GM12878 (cell line): ENCODE measurements around the gene TTLL10. TPM values are rescaled to one million over a fixed set of nuclear protein-coding genes. Genes with fewer than 3 reads are reported as not detected.

Experiments used
- BACH1 ChIP-seq: fragments of 450-650 bp; IDR thresholded peaks from 2 replicates; pipeline ENCODE4 v1.6.1; 2017; ENCODE audit warnings: mild to moderate bottlenecking, borderline replicate concordance
- CHD2 ChIP-seq: IDR thresholded peaks from 2 replicates; pipeline ENCODE4 v1.6.1; 2011; ENCODE audit warnings: low read depth, low read length, improper control_type of control experiment, borderline replicate concordance
- ELK1 ChIP-seq: IDR thresholded peaks from 2 replicates; pipeline ENCODE4 v1.6.1; 2012; ENCODE audit warnings: low read depth, low read length, improper control_type of control experiment
- GABPA ChIP-seq: IDR thresholded peaks from 2 replicates; pipeline ENCODE4 v1.6.1; 2014; ENCODE audit warnings: antibody characterized with exemption, low read depth, mild to moderate bottlenecking, inconsistent platforms
- IKZF1 ChIP-seq: fragments of 450-650 bp; conservative IDR thresholded peaks from 2 replicates; pipeline ENCODE4 v1.6.1; 2017; ENCODE audit warnings: antibody characterized with exemption, mild to moderate bottlenecking
- LARP7 ChIP-seq: fragments of 450-650 bp; IDR thresholded peaks from 2 replicates; pipeline ENCODE4 v1.6.1; 2017; ENCODE audit warnings: mild to moderate bottlenecking
- MEF2A ChIP-seq: IDR thresholded peaks from 2 replicates; pipeline ENCODE4 v1.6.1; 2011; ENCODE audit warnings: low read depth, mild to moderate bottlenecking, low read length, moderate library complexity; ENCODE audit not compliant: insufficient read depth
- MLLT1 ChIP-seq: fragments of 450-650 bp; IDR thresholded peaks from 2 replicates; pipeline ENCODE4 v1.6.1; 2016; ENCODE audit warnings: mild to moderate bottlenecking
- MXI1 ChIP-seq: fragments of 150-350 bp; IDR thresholded peaks from 2 replicates; pipeline ENCODE4 v1.6.1; 2011; ENCODE audit warnings: low read depth, mild to moderate bottlenecking, inconsistent platforms, low read length, improper control_type of control experiment
- NFYB ChIP-seq: IDR thresholded peaks from 2 replicates; pipeline ENCODE4 v1.6.1; 2011; ENCODE audit warnings: low read depth, mild to moderate bottlenecking, low read length, improper control_type of control experiment, moderate library complexity; ENCODE audit not compliant: insufficient read depth
- NR2C2 ChIP-seq: IDR thresholded peaks from 2 replicates; pipeline ENCODE4 v1.6.1; 2011; ENCODE audit warnings: borderline replicate concordance, low read depth; ENCODE audit not compliant: control insufficient read depth, insufficient read length
- PKNOX1 ChIP-seq: fragments of 450-650 bp; IDR thresholded peaks from 2 replicates; pipeline ENCODE4 v1.6.1; 2016; ENCODE audit warnings: mild to moderate bottlenecking
- RAD21 ChIP-seq: IDR thresholded peaks from 2 replicates; pipeline ENCODE4 v1.6.1; 2011; ENCODE audit warnings: mild to moderate bottlenecking, low read depth, low read length, moderate library complexity; ENCODE audit not compliant: insufficient read depth
- REST ChIP-seq: IDR thresholded peaks from 2 replicates; pipeline ENCODE4 v1.6.1; 2012; ENCODE audit warnings: mild to moderate bottlenecking, low read depth, low read length
- SMARCA5 ChIP-seq: fragments of 450-650 bp; IDR thresholded peaks from 2 replicates; pipeline ENCODE4 v1.6.1; 2017; ENCODE audit warnings: mild to moderate bottlenecking
- SP1 ChIP-seq: IDR thresholded peaks from one replicate; pipeline ENCODE4 v1.6.1; 2011; ENCODE audit warnings: low read depth, low read length
- SPI1 ChIP-seq: IDR thresholded peaks from 2 replicates; pipeline ENCODE4 v1.6.1; 2011; ENCODE audit warnings: low read depth, mild to moderate bottlenecking, low read length, moderate library complexity, borderline replicate concordance; ENCODE audit not compliant: insufficient read depth
- STAT1 ChIP-seq: fragments of 450-650 bp; conservative IDR thresholded peaks from 2 replicates; pipeline ENCODE4 v1.6.1; 2014; ENCODE audit warnings: antibody characterized with exemption, mild to moderate bottlenecking
- SUZ12 ChIP-seq: fragments of 200-600 bp; sonication (generic); IDR thresholded peaks from one replicate; pipeline ENCODE4 v1.6.1; 2018; ENCODE audit warnings: antibody characterized with exemption, mild to moderate bottlenecking; ENCODE audit not compliant: unreplicated experiment
- TBL1XR1 ChIP-seq: IDR thresholded peaks from 2 replicates; pipeline ENCODE4 v1.6.1; 2012; ENCODE audit warnings: low read depth, low read length, improper control_type of control experiment
- WRNIP1 ChIP-seq: IDR thresholded peaks from 2 replicates; pipeline ENCODE4 v1.6.1; 2011; ENCODE audit warnings: low read depth, low read length, improper control_type of control experiment, borderline replicate concordance
- ZNF24 ChIP-seq: fragments of 450-650 bp; IDR thresholded peaks from 2 replicates; pipeline ENCODE4 v1.6.1; 2017; ENCODE audit warnings: antibody characterized with exemption, mild to moderate bottlenecking
- polyA plus RNA-seq, 11 experiments: library from polyadenylated mRNA; depleted of rRNA in 4 of 11; unstranded in 6 of 11; stranded (reverse) in 5 of 11; fragments of >200 nt; fragmentation: Nextera tagmentation in 4 of 11; fragmentation: Illumina TruSeq in 1 of 11; extraction: Ambion mirVana in 4 of 11; extraction: Trizol in 1 of 11; gene quantifications; 1 replicate in 1 of 11; 2 replicates in 10 of 11; pipeline versions ENCODE4 v1.2.1 to v1.2.3, GENCODE V29; 2011 to 2016; ENCODE audit warnings: inconsistent platforms in 2 of 11, missing spikeins in 2 of 11, low read depth in 1 of 11
- total RNA-seq, 4 experiments: library from RNA; depleted of rRNA in 3 of 4; stranded (reverse); fragments of >200 nt in 3 of 4; fragmentation: Illumina TruSeq in 1 of 4; extraction: Trizol in 1 of 4; gene quantifications; 2 replicates each; pipeline versions ENCODE4 v1.2.1 to v1.2.3, GENCODE V29; 2013 to 2021

TTLL10 gene
- total and polyA plus RNA-seq, 10 of the 15 experiments (the other 5 are each of a cell fraction or from before 2014, with no cell fraction given): not detected

- TF ChIP-seq SP1 (peak; percentile 20), IKZF1 (peak; percentile 63), MXI1 (no peak), ZNF24 (no peak), STAT1 (no peak), NR2C2 (no peak), GABPA (no peak), MLLT1 (no peak; the same call in 1 of the 2 replicates), NFYB (no peak), PKNOX1 (no peak), LARP7 (no peak), RAD21 (no peak), SMARCA5 (no peak), BACH1 (0 out of 2 replicates have a peak, but pooled peaks have one; percentile 50), REST (peak; percentile 46; the same call in 1 of the 2 replicates), CHD2 (0 out of 2 replicates have a peak, but pooled peaks have one; percentile 12), MEF2A (no peak), SPI1 (peak; percentile 32; the same call in 1 of the 2 replicates), WRNIP1 (no peak), ELK1 (no peak), SUZ12 (no peak), TBL1XR1 (no peak)
These were observed 39.2 kb downstream of the TTLL10 start (continued) for GRCh38 chr1:1212780-1213344.
